ENCODE measurements around the gene GDI1. TPM values are rescaled to one million over a fixed set of nuclear protein-coding genes. Genes with fewer than 3 reads are reported as not detected.

Gene GDI1
- total and polyA plus RNA-seq, 2 donors: 39.2 to 144 TPM

- Histone ChIP-seq H3K4me1 (ENCODE audit: control insufficient read depth in 2 of 2, insufficient read depth in 2 of 2, low read length in 2 of 2) (no peaks in the 10 kb centered on the region), H3K36me3 (ENCODE audit: control insufficient read depth in 2 of 2, insufficient read depth in 2 of 2, low read length in 1 of 2) (peaks cover 0 to 7% of the 10 kb centered on the region in 2 donors), H3K9me3 (ENCODE audit: control insufficient read depth in 2 of 2, insufficient read depth in 1 of 2, low read length in 1 of 2) (no peaks in the 10 kb centered on the region), H3K27me3 (ENCODE audit: control insufficient read depth in 2 of 2, insufficient read depth in 1 of 2, low read length in 1 of 2) (no peaks in the 10 kb centered on the region), H3K27ac (ENCODE audit: low read depth in 1 of 2, low read length in 1 of 2) (no peak overlapping the region), H3K4me3 (ENCODE audit: low read length in 2 of 2) (no peak overlapping the region)
- DNase-seq (ENCODE audit: low read depth in 6 of 9, low spot score in 9 of 9): no peak
- 95% methylated on average over 8 of the region's 8 CpGs for WGBS
These were observed 17.8 kb upstream of the GDI1 start for GRCh38 chrX:154419189-154419588.

GRCh38 chrX:154419688-154420401, 17.1 kb upstream of the GDI1 start:
- Histone ChIP-seq H3K9me3 (ENCODE audit: control insufficient read depth in 2 of 2, insufficient read depth in 1 of 2, low read length in 1 of 2) (no peaks in the 10 kb centered on the region), H3K4me1 (ENCODE audit: control insufficient read depth in 2 of 2, insufficient read depth in 2 of 2, low read length in 2 of 2) (no peaks in the 10 kb centered on the region), H3K36me3 (ENCODE audit: control insufficient read depth in 2 of 2, insufficient read depth in 2 of 2, low read length in 1 of 2) (peaks cover 0 to 7% of the 10 kb centered on the region in 2 donors), H3K4me3 (ENCODE audit: low read length in 2 of 2) (no peak overlapping the region), H3K27ac (ENCODE audit: low read depth in 1 of 2, low read length in 1 of 2) (no peak overlapping the region), H3K27me3 (ENCODE audit: control insufficient read depth in 2 of 2, insufficient read depth in 1 of 2, low read length in 1 of 2) (no peaks in the 10 kb centered on the region)
- WGBS: 96% methylated on average over 19 of the region's 19 CpGs
- DNase-seq (ENCODE audit: low read depth in 6 of 9, low spot score in 9 of 9): no peak

GRCh38 chrX:154420402-154420756, 16.6 kb upstream of the GDI1 start:
- H3K27ac ChIP-seq (ENCODE audit: low read depth in 1 of 2, low read length in 1 of 2): no peak overlapping the region
- no peak overlapping the region for H3K4me3 ChIP-seq (ENCODE audit: low read length in 2 of 2)
- no peaks in the 10 kb centered on the region for H3K9me3 ChIP-seq (ENCODE audit: control insufficient read depth in 2 of 2, insufficient read depth in 1 of 2, low read length in 1 of 2)
- H3K27me3 ChIP-seq (ENCODE audit: control insufficient read depth in 2 of 2, insufficient read depth in 1 of 2, low read length in 1 of 2): no peaks in the 10 kb centered on the region
- no peaks in the 10 kb centered on the region for H3K4me1 ChIP-seq (ENCODE audit: control insufficient read depth in 2 of 2, insufficient read depth in 2 of 2, low read length in 2 of 2)
- peaks cover 0 to 7% of the 10 kb centered on the region in 2 donors for H3K36me3 ChIP-seq (ENCODE audit: control insufficient read depth in 2 of 2, insufficient read depth in 2 of 2, low read length in 1 of 2)
- DNase-seq (ENCODE audit: low read depth in 6 of 9, low spot score in 9 of 9): no peak
- WGBS: 98% methylated on average over 10 of the region's 10 CpGs

- H3K4me3 ChIP-seq (ENCODE audit: low read length in 2 of 2): no peak overlapping the region
- DNase-seq (ENCODE audit: low read depth in 6 of 9, low spot score in 9 of 9): no peak
- WGBS: 94% methylated on average over 13 of the region's 13 CpGs
- H3K27me3 ChIP-seq (ENCODE audit: control insufficient read depth in 2 of 2, insufficient read depth in 1 of 2, low read length in 1 of 2): no peaks in the 10 kb centered on the region
- peak overlapping the region in 1 of 2 donors; percentile 32 for H3K27ac ChIP-seq (ENCODE audit: low read depth in 1 of 2, low read length in 1 of 2)
- H3K4me1 ChIP-seq (ENCODE audit: control insufficient read depth in 2 of 2, insufficient read depth in 2 of 2, low read length in 2 of 2): peaks cover 3 to 18% of the 10 kb centered on the region in 2 donors
- H3K9me3 ChIP-seq (ENCODE audit: control insufficient read depth in 2 of 2, insufficient read depth in 1 of 2, low read length in 1 of 2): peaks cover 0 to 8% of the 10 kb centered on the region in 2 donors
- H3K36me3 ChIP-seq (ENCODE audit: control insufficient read depth in 2 of 2, insufficient read depth in 2 of 2, low read length in 1 of 2): peaks cover 5 to 9% of the 10 kb centered on the region in 2 donors
These were observed 9.8 kb upstream of the GDI1 start for GRCh38 chrX:154426916-154427770.

GRCh38 chrX:154428176-154429171, 8.5 kb upstream of the GDI1 start, which contains the start of gene ATP6AP1:
Gene ATP6AP1 (plus strand): TSS chrX:154428677. CDS start chrX:154428693, 16 bp downstream.
- peak in 8 of 9 donors; percentile 61 to 92 (median 78) for DNase-seq (ENCODE audit: low read depth in 6 of 9, low spot score in 9 of 9)
- H3K9me3 ChIP-seq (ENCODE audit: control insufficient read depth in 2 of 2, insufficient read depth in 1 of 2, low read length in 1 of 2): peaks cover 0 to 8% of the 10 kb centered on the region in 2 donors
- 9% methylated on average over 87 of the region's 87 CpGs for WGBS
- peak within 1 kb of the TSS; percentile 47 to 60 for H3K4me3 ChIP-seq (ENCODE audit: low read length in 2 of 2)
- peaks cover 3 to 18% of the 10 kb centered on the region in 2 donors for H3K4me1 ChIP-seq (ENCODE audit: control insufficient read depth in 2 of 2, insufficient read depth in 2 of 2, low read length in 2 of 2)
- no peaks in the 10 kb centered on the region for H3K27me3 ChIP-seq (ENCODE audit: control insufficient read depth in 2 of 2, insufficient read depth in 1 of 2, low read length in 1 of 2)
- peaks cover 12 to 21% of the 10 kb centered on the region in 2 donors for H3K36me3 ChIP-seq (ENCODE audit: control insufficient read depth in 2 of 2, insufficient read depth in 2 of 2, low read length in 1 of 2)
- H3K27ac ChIP-seq (ENCODE audit: low read depth in 1 of 2, low read length in 1 of 2): peak within 1 kb of the TSS; percentile 17 to 31

GRCh38 chrX:154429711-154430110, 7.2 kb upstream of the GDI1 start:
- Histone ChIP-seq H3K36me3 (ENCODE audit: control insufficient read depth in 2 of 2, insufficient read depth in 2 of 2, low read length in 1 of 2) (peaks cover 18 to 29% of the 10 kb centered on the region in 2 donors), H3K27ac (ENCODE audit: low read depth in 1 of 2, low read length in 1 of 2) (no peak overlapping the region), H3K4me1 (ENCODE audit: control insufficient read depth in 2 of 2, insufficient read depth in 2 of 2, low read length in 2 of 2) (peaks cover 3 to 18% of the 10 kb centered on the region in 2 donors), H3K27me3 (ENCODE audit: control insufficient read depth in 2 of 2, insufficient read depth in 1 of 2, low read length in 1 of 2) (no peaks in the 10 kb centered on the region), H3K4me3 (ENCODE audit: low read length in 2 of 2) (peak overlapping the region in 1 of 2 donors; percentile 60), H3K9me3 (ENCODE audit: control insufficient read depth in 2 of 2, insufficient read depth in 1 of 2, low read length in 1 of 2) (peaks cover 0 to 8% of the 10 kb centered on the region in 2 donors)
- 96% methylated on average over 2 of the region's 2 CpGs for WGBS
- no peak for DNase-seq (ENCODE audit: low read depth in 6 of 9, low spot score in 9 of 9)

GRCh38 chrX:154430479-154430878, 6.5 kb upstream of the GDI1 start:
- H3K4me1 ChIP-seq (ENCODE audit: control insufficient read depth in 2 of 2, insufficient read depth in 2 of 2, low read length in 2 of 2): peaks cover 3 to 18% of the 10 kb centered on the region in 2 donors
- H3K27ac ChIP-seq (ENCODE audit: low read depth in 1 of 2, low read length in 1 of 2): peak overlapping the region in 1 of 2 donors; percentile 31
- H3K36me3 ChIP-seq (ENCODE audit: control insufficient read depth in 2 of 2, insufficient read depth in 2 of 2, low read length in 1 of 2): peaks cover 23 to 37% of the 10 kb centered on the region in 2 donors
- DNase-seq (ENCODE audit: low read depth in 6 of 9, low spot score in 9 of 9): no peak
- peaks cover 0 to 8% of the 10 kb centered on the region in 2 donors for H3K9me3 ChIP-seq (ENCODE audit: control insufficient read depth in 2 of 2, insufficient read depth in 1 of 2, low read length in 1 of 2)
- 66% methylated on average over 6 of the region's 6 CpGs for WGBS
- H3K4me3 ChIP-seq (ENCODE audit: low read length in 2 of 2): no peak overlapping the region
- no peaks in the 10 kb centered on the region for H3K27me3 ChIP-seq (ENCODE audit: control insufficient read depth in 2 of 2, insufficient read depth in 1 of 2, low read length in 1 of 2)

- peaks cover 3 to 18% of the 10 kb centered on the region in 2 donors for H3K4me1 ChIP-seq (ENCODE audit: control insufficient read depth in 2 of 2, insufficient read depth in 2 of 2, low read length in 2 of 2)
- H3K9me3 ChIP-seq (ENCODE audit: control insufficient read depth in 2 of 2, insufficient read depth in 1 of 2, low read length in 1 of 2): peaks cover 0 to 8% of the 10 kb centered on the region in 2 donors
- H3K36me3 ChIP-seq (ENCODE audit: control insufficient read depth in 2 of 2, insufficient read depth in 2 of 2, low read length in 1 of 2): peaks cover 24 to 41% of the 10 kb centered on the region in 2 donors
- no peak overlapping the region for H3K4me3 ChIP-seq (ENCODE audit: low read length in 2 of 2)
- peak overlapping the region in 1 of 2 donors; percentile 31 for H3K27ac ChIP-seq (ENCODE audit: low read depth in 1 of 2, low read length in 1 of 2)
- no peak for DNase-seq (ENCODE audit: low read depth in 6 of 9, low spot score in 9 of 9)
- WGBS: 64% methylated on average over 7 of the region's 7 CpGs
- H3K27me3 ChIP-seq (ENCODE audit: control insufficient read depth in 2 of 2, insufficient read depth in 1 of 2, low read length in 1 of 2): no peaks in the 10 kb centered on the region
These were observed 6.0 kb upstream of the GDI1 start for GRCh38 chrX:154430916-154431315.

All from thymus (tissue), 11 donors.